HG02970 (cell line): ENCODE measurements around the gene ZNF3.

Experiments
- ATAC-seq: cut with Tn5 transposase; IDR thresholded peaks from one replicate; pipeline ENCODE4 v1.9.1; 2021; ENCODE audit warnings: mild to moderate bottlenecking, moderate library complexity, moderate number of reproducible peaks; ENCODE audit not compliant: unreplicated experiment, low FRiP score

ZNF3 gene

DNA sequence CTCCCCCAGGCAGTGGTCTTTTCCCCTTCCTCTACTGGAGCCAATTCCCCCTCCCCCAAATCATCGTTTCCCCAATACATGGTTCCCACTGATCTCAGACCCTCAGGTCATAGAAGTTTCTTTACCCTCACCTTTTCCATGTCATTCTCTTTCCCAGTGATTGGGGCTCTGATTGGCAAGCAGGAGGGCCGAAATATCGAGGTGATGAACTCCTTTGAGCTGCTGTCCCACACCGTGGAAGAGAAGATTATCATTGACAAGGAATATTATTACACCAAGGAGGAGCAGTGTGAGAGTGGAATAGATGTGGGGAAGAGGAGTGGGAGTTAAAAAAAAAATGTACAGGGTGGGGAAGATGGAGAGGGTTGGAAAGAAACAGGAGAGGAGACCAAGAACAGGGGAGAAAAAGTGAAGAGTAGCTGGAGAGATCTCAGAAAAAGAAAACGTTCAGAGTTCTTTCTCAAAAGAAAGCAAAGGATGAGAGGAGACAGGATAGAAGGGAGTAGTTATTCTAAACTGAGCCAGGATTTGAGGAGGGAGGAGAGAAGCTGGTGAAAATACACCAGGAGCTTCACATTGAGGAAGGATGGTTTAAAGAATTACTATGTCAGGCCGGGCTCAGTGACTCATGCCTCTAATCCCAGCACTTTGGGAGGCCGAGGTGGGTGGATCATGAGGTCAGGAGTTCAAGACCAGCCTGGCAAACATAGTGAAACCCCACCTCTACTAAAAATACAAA is 8.1 kb upstream of the ZNF3 start:
- no peak for ATAC-seq

DNA sequence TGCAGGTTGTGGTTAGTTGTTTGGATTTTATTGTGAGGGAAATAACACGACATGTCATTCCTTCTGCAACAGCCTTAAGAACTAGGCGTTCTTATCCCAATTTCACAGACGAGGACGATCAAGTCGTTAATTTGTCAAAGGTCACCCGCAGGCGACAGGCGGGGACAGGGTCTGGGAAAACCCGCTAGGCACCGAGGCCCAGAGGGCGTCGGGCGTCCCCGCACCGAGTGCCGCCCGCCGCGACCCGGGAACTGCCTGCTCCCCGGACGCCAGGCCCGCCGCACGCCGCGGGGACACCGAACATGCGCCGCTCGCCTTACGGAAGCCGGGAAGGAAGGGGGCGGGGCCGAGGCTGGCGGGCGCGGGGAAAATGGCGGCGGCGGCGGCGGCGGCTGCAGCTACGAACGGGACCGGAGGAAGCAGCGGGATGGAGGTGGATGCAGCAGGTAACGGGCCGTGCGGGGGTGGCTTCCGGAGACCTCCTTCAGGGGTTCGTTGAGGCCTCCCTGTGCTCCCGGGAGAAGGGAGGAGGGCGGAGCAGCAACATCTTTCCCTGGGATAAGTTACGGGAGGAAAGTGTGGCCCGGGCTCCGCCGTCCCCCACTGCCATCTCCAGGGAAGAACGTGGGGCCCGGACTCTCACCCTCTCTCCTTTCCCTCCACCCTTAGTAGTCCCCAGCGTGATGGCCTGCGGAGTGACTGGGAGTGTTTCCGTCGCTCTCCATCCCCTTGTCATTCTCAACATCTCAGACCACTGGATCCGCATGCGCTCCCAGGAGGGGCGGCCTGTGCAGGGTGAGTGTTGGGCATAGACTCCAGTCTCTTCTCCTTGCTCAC is 7.3 kb upstream of the ZNF3 start, which contains the start of gene COPS6:
Gene COPS6 (plus strand): TSS at position 349 of the 837 bp plus-strand sequence. CDS start 22 bp downstream, at position 371.
- ATAC-seq: peak; percentile 47

DNA sequence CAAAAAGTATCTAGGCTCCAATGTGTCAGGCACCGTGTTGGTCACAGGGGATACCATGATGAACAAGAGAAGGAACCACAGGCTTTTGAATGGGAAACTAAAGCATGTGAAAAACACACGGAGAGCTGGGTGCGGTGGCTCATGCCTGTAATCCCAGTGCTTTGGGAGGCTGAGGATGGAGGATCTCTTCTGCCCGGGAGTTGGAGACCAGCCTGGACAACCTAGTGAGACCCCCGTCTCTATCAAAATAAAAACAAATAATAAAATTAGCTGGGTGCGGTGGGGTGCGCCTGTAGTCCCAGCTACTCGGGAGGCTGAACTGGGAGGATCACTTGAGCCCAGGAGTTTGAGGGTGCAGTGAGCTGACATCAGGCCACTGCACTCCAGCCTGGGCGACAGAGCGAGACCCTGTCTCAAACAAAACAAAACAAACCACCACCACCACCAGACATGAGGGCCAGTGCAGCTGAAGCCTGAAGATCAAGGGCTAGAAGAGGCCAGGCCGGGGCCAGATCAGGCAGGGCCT is 6.6 kb upstream of the ZNF3 start:
- ATAC-seq: no peak

DNA sequence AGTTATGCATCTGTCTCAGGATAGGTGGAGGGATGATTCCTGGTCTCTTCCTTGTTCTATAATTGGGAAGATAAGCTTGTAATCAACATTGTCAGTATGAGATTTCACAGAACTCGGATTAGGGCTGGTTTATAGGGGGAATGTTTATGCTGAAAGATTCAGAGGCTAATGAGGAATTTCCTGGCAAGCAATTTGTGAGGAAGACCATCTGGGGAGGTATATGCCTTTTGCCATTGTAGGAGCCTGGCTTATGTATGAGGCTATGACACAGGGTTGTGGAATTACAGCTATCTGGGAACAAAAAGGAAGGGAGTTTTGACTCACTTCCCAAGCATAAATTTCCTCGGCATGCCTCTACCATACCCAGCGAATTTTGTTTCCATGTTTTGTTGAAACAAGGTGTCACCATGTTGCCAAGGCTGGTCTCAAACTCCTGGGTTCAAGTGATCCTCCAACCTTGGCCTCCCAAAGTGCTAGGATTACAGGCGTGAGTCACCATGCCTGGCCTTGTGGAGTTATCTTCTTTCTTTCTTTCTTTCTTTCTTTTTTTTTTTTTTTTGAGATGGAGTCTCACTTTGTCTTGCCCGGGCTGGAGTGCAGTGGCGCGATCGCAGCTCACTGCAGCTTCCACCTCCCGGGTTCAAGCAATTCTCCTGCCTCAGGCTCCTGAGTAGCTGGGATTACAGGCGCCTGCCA is 5.7 kb upstream of the ZNF3 start:
- ATAC-seq: no peak

DNA sequence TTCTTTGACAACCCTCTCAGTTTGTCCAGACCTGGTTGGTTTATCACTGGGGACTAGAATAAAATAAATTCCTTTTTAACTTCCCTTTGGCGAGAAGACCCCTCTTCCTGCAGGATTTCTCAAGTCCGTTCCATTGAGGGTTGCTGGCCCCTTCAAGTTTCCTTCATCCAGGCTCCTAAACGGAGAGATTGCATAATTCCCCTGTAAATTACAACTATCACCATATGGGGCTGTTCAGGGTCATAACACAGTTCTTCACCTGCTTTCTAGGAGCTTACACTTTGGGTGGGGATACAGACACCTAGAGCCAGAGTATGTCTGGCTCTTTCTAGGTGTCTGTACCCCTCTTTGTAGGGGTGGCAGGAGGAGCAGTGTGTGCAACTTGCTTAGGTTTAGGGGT is 4.0 kb upstream of the ZNF3 start:
- no peak for ATAC-seq

DNA sequence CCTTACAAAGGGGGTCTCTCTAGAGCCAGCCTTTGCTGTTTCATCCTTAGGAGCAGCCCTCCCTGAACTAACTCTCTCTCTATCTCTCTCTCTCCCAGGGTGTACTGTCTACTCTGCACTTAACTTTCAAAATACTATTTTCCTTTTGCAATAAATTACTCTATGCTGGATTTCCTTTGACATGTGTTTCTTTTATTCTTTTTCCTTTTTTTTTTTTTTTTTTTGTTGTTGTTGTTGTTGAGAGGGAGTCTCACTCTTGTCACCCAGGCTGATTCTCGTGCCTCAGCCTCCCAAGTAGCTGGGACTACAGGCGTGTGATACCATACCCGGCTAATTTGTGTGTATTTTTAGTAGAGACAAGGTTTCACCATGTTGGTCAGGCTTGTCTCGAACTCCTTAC is 1.5 kb upstream of the ZNF3 start:
- no peak for ATAC-seq

DNA sequence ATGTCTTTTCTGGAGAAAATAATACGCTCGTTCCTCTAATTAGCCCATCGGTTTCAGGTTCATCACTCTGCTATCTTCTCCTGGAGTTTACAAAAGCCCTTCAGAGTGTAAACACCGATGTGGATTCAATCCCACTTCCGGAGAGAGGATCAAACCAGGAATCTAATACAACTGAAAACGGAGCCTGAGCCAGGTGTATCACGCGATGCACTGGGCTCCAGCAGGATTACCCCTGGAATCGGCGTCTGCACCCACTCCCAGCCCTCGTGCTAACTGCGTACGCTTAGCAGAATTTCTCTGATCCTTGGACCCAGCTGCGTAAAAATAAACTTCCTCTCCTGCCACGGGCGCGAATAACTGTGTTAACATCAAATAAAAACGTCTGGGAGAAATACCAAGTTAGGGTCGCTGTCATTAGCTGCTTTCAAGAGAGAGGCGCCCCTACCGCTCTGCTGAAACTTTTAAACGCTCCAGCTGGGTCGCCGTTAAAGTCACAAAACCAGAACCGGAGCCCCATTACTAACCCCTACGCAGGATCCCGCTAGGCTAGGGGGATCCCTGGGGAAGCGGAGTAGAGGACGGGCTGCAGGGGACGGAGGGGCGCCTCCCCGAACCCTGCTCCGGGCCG is 502 bp downstream of the ZNF3 start:
- no peak for ATAC-seq

DNA sequence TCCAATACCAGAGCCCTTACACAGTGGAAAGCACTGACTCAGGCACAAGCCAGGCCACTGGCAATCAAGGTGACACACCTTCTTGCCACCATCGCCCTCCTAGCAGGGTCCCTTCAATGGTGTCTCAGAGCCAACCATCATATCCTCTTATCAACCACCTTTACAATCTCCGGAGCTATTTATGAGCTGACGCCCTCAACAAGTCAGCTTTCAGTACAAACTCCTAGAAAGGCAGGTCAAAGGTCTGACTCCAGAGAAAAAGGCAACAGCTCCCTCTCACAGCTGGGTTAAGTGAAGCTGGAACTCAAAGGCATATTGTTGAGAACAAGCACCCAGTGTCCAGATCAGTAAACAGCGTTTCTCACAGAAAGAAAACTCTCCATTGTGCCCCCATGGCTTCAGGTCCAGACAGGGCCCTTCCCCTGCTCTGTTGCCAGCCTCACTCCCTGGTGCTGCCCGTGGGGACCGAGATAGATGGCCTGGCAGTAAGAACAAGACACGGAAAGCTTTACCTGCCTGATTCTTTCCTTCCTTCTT is 2.4 kb downstream of the ZNF3 start:
- ATAC-seq: no peak

DNA sequence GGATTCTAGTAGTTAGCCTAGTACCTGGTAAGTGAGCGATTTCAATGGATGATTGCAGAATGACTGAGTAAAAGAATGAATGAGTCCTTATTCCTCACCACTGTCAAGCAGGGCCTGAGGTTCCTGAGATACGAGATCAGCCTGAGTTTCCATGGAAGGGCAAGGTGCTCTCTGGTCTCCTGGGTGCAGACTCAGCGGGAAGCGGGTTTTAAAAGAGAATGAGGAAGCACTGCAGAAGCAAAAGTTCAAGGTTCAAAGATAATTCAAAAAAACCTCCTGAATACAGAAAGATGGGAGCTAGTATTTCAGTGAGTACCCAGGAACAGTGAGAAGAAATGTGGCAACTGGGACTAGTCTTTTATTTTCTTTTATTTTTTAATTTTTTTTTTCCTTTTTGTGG is 4.3 kb downstream of the ZNF3 start:
- no peak for ATAC-seq

DNA sequence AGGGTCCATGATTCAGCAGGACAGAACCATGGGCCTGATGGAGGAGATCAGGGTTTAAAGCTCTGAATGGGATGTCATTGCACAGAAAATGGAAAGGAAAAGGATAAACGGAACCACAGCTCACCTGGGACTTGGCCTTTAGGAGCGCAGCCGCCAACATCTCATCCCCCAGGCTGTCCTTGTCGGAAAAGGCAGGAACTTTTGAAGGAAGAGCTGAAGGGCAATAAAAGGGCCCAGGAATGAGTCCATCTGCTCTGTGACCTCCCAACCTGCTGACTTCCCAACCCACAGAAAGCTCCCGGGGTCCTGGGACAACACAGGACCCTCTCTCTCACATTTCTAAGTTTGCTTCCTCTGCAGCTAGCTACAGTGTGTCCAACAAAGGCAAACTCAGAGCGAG is 6.1 kb downstream of the ZNF3 start:
- no peak for ATAC-seq

DNA sequence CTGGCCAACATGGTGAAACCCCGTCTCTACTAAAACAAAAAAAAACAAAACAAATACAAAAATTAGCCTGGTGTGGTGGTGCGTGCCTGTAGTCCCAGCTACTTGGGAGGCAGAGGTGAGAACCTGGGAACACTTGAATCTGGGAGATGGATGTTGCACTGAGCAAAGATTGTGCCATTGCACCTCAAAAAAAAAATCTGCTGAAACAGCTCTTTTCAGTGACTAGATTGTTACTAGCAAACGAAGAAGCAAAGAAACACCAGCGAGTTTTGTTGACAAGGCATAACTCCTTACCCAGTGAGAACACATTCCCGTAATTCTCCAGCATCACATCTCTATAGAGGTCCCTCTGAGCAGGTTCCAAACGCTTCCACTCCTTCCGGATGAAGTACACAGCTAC is 6.7 kb downstream of the ZNF3 start:
- no peak for ATAC-seq

DNA sequence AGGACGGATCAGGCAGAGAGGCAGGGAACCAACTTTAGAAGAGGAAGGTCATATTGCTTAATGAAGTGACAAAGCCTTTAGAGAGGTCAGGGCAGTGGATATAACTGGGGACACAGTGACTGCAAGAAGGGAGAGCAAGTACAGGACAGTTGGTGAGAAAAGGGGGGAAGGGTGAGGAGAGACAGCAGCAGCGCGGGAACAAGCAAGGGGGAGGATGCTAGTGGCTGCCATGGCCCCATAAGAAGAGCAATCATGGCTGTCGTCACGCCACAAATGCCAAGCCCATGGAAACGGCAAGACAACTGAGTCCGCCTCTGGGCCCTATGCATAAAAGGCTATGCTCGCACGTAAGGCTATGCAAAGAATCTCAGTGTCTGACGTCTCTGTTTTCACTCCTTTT is 9.1 kb downstream of the ZNF3 start:
- ATAC-seq: no peak

DNA sequence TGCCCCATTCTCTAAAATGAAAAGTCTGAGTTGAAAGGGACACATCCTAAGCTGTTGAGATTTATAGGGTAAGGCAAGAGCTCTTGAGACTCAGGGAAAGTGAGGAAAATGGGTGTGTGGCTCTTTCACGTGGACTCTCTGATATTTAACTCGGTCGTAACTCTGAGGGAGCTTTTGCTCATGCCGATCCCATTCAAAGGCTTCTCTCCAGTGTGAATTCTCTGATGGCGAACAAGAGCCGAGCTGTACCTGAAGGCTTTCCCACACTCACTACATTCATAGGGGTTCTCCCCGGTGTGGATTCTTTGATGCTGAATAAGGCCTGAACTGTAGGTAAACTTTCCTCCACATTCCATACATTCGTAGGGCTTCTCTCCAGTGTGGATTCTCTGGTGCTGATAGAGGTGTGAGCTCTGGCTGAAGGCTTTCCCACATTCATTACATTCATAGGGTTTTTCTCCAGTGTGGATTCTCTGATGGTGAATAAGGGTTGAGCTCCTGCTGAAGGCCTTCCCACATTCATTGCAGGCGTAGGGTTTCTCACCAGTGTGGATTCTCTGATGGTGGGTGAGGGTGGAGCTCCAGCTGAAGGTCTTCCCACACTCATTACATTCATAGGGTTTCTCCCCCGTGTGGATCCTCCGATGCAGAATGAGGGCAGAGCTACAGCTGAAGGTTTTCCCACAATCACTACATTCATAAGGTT is 10.4 kb downstream of the ZNF3 start:
- no peak for ATAC-seq

DNA sequence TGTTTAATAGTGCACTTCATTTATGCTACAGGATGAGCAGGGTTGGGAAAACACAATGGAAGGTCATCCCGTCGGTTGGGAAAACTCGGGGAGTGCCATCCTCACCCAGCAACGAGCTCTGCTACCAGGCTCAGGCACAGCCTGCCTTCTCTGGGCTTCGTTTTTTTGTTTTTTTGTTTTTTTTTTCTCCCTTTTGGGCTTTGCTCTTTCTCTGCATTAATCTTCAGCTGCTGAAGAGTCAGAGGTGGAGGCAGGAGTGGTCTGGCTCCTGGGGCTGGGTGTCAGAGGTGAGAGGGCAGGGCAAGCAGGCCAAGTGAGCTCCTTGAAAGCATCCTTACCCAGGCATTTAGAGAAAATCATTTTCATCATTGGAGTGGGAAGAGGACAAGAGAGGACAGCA is 11.5 kb downstream of the ZNF3 start:
- no peak for ATAC-seq

DNA sequence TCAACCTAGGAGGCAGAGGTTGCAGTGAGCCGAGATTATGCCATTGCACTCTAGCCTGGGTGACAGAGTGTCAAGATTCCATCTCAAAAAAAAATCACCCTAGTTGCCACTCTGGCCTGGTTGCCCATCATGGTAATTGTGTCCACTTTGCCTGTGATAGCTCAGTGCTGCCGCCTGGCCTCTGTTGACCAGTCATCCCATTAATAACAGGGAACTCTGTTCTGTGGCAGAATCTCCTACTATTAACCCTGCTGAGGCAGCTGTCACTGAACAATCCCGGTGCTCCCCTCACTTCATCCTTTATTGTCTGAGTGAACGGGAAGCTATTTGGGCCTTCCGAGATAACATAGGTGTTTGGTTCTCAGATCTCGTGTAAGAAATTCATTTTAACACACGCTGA is 14.6 kb downstream of the ZNF3 start:
- no peak for ATAC-seq

DNA sequence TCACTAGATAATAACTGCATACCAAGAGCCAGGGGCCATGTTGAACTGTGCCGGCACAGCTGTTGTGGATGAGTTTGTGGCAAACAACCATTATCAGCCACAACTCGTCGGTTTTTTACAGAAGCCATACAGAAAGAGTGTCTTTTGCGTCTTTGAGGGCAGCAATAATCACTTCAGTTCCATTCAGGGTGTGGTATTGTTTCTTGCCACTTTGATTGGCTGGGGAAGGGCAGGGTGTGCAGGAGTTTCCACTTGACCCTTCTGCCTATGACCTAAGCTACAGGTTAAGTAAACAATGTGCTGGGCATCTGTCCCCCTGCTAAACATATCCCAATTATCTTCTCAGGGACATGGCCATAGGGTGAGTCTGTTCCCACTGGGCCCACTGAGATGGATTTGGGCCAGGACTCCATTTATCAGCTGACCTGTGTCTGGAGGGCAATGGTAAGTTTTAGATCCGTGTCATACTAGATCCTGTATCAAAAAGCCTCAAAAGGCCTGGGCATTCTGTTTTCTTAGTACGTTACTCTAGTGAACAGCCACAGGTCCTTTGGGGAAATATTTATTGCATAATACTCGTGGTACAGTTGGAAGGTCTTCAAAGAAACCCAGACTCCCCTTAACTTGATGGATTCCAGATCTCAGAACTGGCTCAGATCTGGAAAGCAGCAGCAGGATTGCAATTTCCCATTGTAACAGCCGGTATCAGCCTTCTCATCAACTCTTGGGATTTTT is 15.9 kb downstream of the ZNF3 start:
- ATAC-seq: no peak

DNA sequence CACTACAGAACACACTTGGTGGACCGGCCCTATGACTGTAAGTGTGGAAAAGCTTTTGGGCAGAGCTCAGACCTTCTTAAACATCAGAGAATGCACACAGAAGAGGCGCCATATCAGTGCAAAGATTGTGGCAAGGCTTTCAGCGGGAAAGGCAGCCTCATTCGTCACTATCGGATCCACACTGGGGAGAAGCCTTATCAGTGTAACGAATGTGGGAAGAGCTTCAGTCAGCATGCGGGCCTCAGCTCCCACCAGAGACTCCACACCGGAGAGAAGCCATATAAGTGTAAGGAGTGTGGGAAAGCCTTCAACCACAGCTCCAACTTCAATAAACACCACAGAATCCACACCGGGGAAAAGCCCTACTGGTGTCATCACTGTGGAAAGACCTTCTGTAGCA is 17.4 kb downstream of the ZNF3 start:
- no peak for ATAC-seq

DNA sequence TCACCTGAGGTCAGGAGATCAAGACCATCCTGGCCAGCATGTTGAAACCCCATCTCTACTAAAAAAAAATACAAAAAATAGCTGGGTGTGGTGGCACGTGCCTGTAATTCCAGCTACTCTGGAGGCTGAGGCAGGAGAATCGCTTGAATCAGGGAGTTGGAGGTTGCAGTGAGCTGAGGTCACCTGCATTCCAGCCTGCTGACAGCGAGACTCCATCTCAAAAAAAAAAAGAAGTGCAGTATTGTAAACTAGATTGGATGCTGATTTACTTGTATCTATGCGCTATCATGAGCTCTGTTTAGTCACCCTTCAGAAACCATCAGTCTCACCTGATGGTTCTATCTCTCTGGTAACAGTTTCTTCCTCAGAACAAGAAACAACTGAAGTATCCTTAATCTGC is 18.1 kb downstream of the ZNF3 start:
- no peak for ATAC-seq
